Fibroblast of pulmonary artery (primary cell): ENCODE data around the gene NR1D1.

Source experiments
- DNase-seq: peaks from one replicate; pipeline ENCODE4 v3.0.0-alpha.2; 2010; ENCODE audit warnings: low read depth
- H3K4me3 ChIP-seq: replicated peaks from 2 replicates; pipeline ENCODE4 v1.5.1; 2011; ENCODE audit warnings: low read depth, mild to moderate bottlenecking, control low read depth, low read length, moderate library complexity
- TF ChIP-seq, protein P1 (sequence below): IDR thresholded peaks from 2 replicates; pipeline ENCODE4 v1.5.1; 2011; ENCODE audit warnings: mild to moderate bottlenecking, control low read depth, low read length, inconsistent platforms; ENCODE audit errors: missing control alignments

The NR1D1 gene

DNA sequence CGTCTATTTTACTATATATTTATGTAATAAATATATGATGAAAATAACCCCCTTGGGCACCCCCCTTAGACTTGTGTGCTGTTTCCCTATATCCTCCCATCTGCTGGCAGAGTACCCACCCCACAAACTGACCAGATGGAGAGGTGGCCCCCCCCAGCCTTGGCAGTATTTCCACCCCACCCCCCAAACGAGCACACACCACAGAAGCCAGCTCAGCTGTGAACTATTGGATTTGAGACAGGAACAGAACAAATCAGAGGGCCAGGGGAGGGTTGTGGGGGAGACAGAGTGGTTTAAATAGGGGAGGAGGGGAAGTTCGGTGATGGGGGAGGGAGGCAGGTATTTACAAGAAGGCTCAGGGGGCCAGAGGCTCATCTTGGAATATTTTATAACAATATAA, 7.8 kb downstream of the NR1D1 start:
- DNase-seq: no peak
- no peak overlapping the region for H3K4me3 ChIP-seq
- TF ChIP-seq, protein P1, sequence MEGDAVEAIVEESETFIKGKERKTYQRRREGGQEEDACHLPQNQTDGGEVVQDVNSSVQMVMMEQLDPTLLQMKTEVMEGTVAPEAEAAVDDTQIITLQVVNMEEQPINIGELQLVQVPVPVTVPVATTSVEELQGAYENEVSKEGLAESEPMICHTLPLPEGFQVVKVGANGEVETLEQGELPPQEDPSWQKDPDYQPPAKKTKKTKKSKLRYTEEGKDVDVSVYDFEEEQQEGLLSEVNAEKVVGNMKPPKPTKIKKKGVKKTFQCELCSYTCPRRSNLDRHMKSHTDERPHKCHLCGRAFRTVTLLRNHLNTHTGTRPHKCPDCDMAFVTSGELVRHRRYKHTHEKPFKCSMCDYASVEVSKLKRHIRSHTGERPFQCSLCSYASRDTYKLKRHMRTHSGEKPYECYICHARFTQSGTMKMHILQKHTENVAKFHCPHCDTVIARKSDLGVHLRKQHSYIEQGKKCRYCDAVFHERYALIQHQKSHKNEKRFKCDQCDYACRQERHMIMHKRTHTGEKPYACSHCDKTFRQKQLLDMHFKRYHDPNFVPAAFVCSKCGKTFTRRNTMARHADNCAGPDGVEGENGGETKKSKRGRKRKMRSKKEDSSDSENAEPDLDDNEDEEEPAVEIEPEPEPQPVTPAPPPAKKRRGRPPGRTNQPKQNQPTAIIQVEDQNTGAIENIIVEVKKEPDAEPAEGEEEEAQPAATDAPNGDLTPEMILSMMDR: no peak

DNA sequence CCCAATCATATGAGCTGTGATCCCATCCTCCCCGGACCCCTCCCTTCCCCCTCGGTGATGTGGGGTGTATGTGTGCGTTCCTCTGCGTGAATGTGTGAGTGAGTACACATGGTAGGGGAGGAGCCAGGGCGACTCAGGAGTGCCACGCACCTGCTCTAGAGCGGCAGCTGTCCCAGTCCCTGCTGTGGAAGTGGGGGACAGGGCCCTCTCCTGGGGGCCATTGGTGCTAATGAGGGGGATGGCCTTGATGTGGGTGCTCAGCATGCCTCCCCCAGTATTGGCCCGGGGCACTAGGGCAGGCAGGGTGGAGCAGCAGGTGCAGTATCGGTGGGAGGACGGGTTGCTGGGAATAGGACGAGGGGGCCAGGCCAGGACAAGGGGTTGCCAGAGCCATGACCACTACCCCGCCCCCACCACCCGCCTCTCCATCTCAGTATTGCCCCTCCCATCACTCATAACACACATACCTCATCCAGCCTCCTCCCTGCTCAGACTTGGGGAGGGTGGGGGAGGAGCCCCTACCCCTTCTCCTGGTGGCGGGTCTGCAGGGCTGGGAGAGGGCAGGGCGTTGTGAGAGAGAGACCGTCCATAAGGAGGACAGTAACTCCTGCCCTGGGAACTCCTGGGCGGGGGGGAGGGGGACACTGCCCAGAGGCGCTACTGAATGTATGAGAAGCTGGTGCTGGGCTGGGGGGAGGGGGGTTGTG, 8.5 kb downstream of the NR1D1 start:
- no peak for DNase-seq
- H3K4me3 ChIP-seq: no peak overlapping the region
- TF ChIP-seq, protein P1: no peak

DNA sequence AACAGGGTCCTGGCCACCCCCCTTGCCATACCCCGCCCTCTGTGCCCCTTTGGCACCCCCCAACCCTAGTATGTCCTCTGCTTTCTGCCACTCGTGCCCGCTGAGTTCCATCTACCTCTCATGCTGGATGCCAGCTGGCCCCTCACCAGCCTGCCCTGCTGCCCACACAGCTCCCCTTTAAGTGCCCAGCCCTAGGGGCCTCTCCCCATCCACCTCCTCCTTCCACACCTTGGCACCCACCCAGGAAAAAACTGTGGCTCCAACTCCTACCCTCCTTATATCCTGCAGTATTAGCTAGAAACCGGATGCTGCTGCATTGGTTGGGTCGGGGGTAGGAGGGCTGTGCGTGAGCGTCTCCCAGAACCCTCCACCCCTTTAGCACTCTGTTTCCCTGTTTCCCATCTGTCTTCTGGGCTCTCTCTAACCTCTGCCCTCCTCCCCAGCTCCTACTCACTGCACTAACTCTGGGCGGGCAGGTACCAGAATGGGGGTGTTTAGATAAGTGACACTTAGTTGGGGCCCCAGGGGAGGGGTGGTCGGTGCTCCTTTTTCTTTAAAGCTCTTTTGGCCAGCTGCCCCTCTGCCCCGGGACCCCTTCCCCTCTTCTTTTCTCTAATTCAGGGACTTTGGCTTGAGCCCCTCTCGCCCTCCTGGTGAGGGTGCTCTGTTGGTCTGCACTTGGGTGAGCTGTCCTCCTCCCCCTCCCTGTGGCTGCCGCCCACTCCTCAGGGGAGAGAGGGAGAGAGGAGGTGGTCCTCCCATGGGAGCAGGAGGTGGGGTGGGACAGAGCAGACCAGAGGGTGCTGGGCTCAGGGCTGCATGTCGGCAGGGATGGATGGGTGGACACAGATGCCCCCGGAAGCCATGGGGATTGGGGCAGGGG, 9.9 kb downstream of the NR1D1 start:
- DNase-seq: no peak
- no peak overlapping the region for H3K4me3 ChIP-seq
- TF ChIP-seq, protein P1: no peak

DNA sequence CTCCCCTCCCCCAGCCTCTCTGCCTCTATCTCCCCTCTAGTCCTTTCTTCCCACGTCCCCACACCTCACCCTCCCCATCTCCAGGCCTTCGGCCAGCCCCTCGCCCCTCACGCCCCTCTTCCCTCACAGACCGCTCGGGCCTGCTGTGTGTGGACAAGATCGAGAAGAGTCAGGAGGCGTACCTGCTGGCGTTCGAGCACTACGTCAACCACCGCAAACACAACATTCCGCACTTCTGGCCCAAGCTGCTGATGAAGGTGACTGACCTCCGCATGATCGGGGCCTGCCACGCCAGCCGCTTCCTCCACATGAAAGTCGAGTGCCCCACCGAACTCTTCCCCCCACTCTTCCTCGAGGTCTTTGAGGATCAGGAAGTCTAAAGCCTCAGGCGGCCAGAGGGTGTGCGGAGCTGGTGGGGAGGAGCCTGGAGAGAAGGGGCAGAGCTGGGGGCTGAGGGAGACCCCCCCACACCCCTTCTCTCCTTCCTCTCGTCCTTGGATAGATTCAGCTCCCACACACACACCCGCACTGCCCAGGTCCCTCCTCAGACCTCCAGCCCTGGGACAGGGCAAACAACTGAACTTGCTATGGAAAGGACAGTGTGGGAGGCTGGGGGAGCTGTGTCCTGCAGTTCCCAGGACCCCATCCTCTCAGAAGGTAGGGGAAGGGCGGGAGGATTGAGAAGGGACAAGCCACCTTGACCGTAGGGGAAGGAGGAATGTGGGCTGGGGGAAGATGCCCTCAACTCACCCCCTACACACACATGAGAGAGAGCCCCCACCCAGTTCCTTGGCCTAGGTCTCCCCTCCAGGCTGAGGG, 11.1 kb downstream of the NR1D1 start:
- no peak overlapping the region for H3K4me3 ChIP-seq
- TF ChIP-seq, protein P1: no peak
- DNase-seq: no peak

DNA sequence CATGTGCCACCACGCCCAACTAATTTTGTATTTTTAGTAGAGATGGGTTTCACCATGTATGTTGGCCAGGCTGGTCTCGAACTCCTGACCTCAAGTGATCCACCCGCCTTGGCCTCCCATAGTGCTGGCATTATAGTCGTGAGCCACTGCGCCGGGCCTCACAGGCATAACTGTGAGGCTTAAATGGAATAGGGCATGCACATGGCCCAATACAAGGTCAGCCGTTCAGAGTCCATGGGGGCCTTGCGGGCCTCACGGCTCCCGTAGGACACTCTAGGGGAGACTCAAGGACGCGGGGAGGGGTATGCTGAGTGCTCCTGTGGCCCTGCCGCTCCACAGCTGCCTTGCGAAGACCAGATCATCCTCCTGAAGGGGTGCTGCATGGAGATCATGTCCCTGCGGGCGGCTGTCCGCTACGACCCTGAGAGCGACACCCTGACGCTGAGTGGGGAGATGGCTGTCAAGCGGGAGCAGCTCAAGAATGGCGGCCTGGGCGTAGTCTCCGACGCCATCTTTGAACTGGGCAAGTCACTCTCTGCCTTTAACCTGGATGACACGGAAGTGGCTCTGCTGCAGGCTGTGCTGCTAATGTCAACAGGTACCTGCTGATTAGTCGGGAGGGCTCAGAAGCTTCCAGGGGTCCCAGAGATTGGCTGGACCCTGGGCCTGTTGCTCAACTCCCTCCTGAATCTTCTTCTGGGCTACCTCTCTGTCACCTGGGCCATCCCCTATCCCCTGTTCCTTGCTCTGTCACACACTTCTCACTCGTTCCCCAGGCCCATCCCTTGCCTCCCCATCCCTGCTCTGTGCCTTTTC, 12.3 kb downstream of the NR1D1 start:
- TF ChIP-seq, protein P1: no peak
- DNase-seq: no peak

More for the DNA sequence above, 12.3 kb downstream of the NR1D1 start:
- no peak overlapping the region for H3K4me3 ChIP-seq
